Liver (tissue), 3 donors: ENCODE measurements around the gene MYO1B.

Source experiments
- EGR1 ChIP-seq, 2 donors: IDR thresholded peaks; 2 replicates each; pipeline ENCODE4 v1.6.1; 2016 to 2018; ENCODE audit warnings: antibody characterized with exemption in 2 of 2, low read depth in 2 of 2
- FOXA1 ChIP-seq: IDR thresholded peaks from 2 replicates; pipeline ENCODE4 v1.6.1; 2016; ENCODE audit warnings: antibody characterized with exemption
- GABPA ChIP-seq, 2 donors: IDR thresholded peaks in 1 of 2; conservative IDR thresholded peaks in 1 of 2; 2 replicates each; pipeline ENCODE4 v1.6.1; 2016; ENCODE audit warnings: antibody characterized with exemption in 2 of 2, mild to moderate bottlenecking in 1 of 2, moderate library complexity in 1 of 2
- HNF4A ChIP-seq, 2 donors: conservative IDR thresholded peaks; 2 replicates each; pipeline ENCODE4 v1.6.1; 2016; ENCODE audit warnings: antibody characterized with exemption in 2 of 2, mild to moderate bottlenecking in 2 of 2
- HNF4G ChIP-seq: IDR thresholded peaks from 2 replicates; pipeline ENCODE4 v1.6.1; 2016; ENCODE audit warnings: antibody characterized with exemption
- JUND ChIP-seq, 2 donors: IDR thresholded peaks; 2 replicates each; pipeline ENCODE4 v1.6.1; 2016; ENCODE audit warnings: antibody characterized with exemption in 2 of 2
- RAD21 ChIP-seq, 2 donors: IDR thresholded peaks; 2 replicates each; pipeline ENCODE4 v1.6.1; 2016; ENCODE audit warnings: antibody characterized with exemption in 2 of 2, mild to moderate bottlenecking in 2 of 2
- RXRA ChIP-seq, 2 donors: IDR thresholded peaks; 2 replicates each; pipeline ENCODE4 v1.6.1; 2017 to 2018; ENCODE audit warnings: antibody characterized with exemption in 2 of 2, mild to moderate bottlenecking in 1 of 2
- YY1 ChIP-seq: IDR thresholded peaks from 2 replicates; pipeline ENCODE4 v1.6.1; 2016; ENCODE audit warnings: antibody characterized with exemption, mild to moderate bottlenecking
- TF ChIP-seq, protein P1 (sequence below): fragments of 150-350 bp; IDR thresholded peaks from 2 replicates; pipeline ENCODE4 v1.5.1; 2017; ENCODE audit warnings: improper control_type of control experiment, low read depth, low read length; ENCODE audit not compliant: missing input control
- TF ChIP-seq, protein P2 (sequence below): IDR thresholded peaks from 2 replicates; pipeline ENCODE4 v1.6.1; 2016; ENCODE audit warnings: antibody characterized with exemption
- TF ChIP-seq, protein P3 (sequence below): IDR thresholded peaks from 2 replicates; pipeline ENCODE4 v1.6.1; 2016; ENCODE audit warnings: antibody characterized with exemption, mild to moderate bottlenecking
- donor health status: healthy.
- donor health status: healthy.

DNA sequence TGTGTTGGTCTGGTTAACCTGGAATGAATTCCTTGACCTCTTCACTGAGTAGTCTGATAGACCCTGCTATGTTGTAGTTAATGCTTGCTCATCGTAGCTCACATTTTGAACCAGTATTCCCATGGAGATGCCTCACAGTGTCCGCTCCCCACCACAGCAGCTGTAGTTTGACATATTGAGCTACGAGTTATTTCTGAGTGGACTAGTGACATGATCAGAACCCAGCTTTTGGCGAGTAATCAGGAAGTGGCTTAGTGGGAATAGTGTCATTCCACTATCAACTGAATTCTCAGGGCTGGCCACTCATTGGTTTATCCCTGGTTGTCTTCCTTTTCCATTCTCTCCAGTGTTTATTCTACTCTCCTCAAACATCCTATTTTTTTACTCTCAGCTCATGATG, 102.7 kb downstream of the MYO1B start:
- TF ChIP-seq, protein P1, sequence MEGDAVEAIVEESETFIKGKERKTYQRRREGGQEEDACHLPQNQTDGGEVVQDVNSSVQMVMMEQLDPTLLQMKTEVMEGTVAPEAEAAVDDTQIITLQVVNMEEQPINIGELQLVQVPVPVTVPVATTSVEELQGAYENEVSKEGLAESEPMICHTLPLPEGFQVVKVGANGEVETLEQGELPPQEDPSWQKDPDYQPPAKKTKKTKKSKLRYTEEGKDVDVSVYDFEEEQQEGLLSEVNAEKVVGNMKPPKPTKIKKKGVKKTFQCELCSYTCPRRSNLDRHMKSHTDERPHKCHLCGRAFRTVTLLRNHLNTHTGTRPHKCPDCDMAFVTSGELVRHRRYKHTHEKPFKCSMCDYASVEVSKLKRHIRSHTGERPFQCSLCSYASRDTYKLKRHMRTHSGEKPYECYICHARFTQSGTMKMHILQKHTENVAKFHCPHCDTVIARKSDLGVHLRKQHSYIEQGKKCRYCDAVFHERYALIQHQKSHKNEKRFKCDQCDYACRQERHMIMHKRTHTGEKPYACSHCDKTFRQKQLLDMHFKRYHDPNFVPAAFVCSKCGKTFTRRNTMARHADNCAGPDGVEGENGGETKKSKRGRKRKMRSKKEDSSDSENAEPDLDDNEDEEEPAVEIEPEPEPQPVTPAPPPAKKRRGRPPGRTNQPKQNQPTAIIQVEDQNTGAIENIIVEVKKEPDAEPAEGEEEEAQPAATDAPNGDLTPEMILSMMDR, result no peak
- TF ChIP-seq, protein P2, sequence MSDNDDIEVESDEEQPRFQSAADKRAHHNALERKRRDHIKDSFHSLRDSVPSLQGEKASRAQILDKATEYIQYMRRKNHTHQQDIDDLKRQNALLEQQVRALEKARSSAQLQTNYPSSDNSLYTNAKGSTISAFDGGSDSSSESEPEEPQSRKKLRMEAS, result no peak
- TF ChIP-seq, protein P3, sequence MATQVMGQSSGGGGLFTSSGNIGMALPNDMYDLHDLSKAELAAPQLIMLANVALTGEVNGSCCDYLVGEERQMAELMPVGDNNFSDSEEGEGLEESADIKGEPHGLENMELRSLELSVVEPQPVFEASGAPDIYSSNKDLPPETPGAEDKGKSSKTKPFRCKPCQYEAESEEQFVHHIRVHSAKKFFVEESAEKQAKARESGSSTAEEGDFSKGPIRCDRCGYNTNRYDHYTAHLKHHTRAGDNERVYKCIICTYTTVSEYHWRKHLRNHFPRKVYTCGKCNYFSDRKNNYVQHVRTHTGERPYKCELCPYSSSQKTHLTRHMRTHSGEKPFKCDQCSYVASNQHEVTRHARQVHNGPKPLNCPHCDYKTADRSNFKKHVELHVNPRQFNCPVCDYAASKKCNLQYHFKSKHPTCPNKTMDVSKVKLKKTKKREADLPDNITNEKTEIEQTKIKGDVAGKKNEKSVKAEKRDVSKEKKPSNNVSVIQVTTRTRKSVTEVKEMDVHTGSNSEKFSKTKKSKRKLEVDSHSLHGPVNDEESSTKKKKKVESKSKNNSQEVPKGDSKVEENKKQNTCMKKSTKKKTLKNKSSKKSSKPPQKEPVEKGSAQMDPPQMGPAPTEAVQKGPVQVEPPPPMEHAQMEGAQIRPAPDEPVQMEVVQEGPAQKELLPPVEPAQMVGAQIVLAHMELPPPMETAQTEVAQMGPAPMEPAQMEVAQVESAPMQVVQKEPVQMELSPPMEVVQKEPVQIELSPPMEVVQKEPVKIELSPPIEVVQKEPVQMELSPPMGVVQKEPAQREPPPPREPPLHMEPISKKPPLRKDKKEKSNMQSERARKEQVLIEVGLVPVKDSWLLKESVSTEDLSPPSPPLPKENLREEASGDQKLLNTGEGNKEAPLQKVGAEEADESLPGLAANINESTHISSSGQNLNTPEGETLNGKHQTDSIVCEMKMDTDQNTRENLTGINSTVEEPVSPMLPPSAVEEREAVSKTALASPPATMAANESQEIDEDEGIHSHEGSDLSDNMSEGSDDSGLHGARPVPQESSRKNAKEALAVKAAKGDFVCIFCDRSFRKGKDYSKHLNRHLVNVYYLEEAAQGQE, result no peak
- no peak for TF ChIP-seq JUND (IDR thresholded peaks at IDR 0.05)
- TF ChIP-seq HNF4A (conservative IDR thresholded peaks at IDR 0.05), result no peak
- no peak for TF ChIP-seq FOXA1
- no peak for TF ChIP-seq EGR1 (IDR thresholded peaks at IDR 0.05; ENCODE audit: low read depth in 2 of 2)
- TF ChIP-seq RAD21 (IDR thresholded peaks at IDR 0.05), result no peak
- no peak for TF ChIP-seq YY1
- TF ChIP-seq HNF4G, result no peak
- TF ChIP-seq GABPA (IDR thresholded peaks at IDR 0.05 in 1 of 2, conservative IDR thresholded peaks at IDR 0.05 in 1 of 2), result no peak
- TF ChIP-seq RXRA (IDR thresholded peaks at IDR 0.05), result no peak
